ENCODE results near the gene SORCS3.

GRCh38 chr10:104910712-104911111 lies 269.6 kb downstream of the SORCS3 start:
- TF ChIP-seq TAF1 (IDR thresholded peaks at IDR 0.05; ENCODE audit: low read depth, low read length) (no peak), POLR2A (IDR thresholded peaks at IDR 0.05; ENCODE audit: low read depth, low read length) (no peak), POLR2AphosphoS5 (IDR thresholded peaks at IDR 0.05; ENCODE audit: low read depth, low read length) (no peak)
